GM19467 (cell line): Measurements from ENCODE around the gene SPTA1.

ENCODE experiments used
- ATAC-seq: cut with Tn5 transposase; IDR thresholded peaks from one replicate; pipeline ENCODE4 v1.9.1; 2021; ENCODE audit warnings: mild to moderate bottlenecking, moderate library complexity; ENCODE audit not compliant: unreplicated experiment

The SPTA1 gene

GRCh38 chr1:158579733-158580132, 106.8 kb downstream of the SPTA1 start, which contains the start of gene OR10X1:
Gene OR10X1, minus strand, starts transcription at chr1:158579899. Its CDS starts 0 bp downstream, at chr1:158579899.
- no peak for ATAC-seq

GRCh38 chr1:158577561-158577960, 109.0 kb downstream of the SPTA1 start:
- no peak for ATAC-seq

GRCh38 chr1:158572226-158572625, 114.3 kb downstream of the SPTA1 start:
- ATAC-seq = no peak

GRCh38 chr1:158570480-158570879, 116.0 kb downstream of the SPTA1 start, which contains the start of gene OR6P1:
Gene OR6P1, minus strand, starts transcription at chr1:158570580. Its CDS starts 6,976 bp downstream, at chr1:158563604.
- no peak for ATAC-seq

GRCh38 chr1:158564608-158565007, 121.9 kb downstream of the SPTA1 start:
- no peak for ATAC-seq

GRCh38 chr1:158563853-158564252, 122.7 kb downstream of the SPTA1 start:
- ATAC-seq = no peak
